HG03039 (cell line): ENCODE measurements around the gene DCTN1.

Experiments used
- ATAC-seq: cut with Tn5 transposase; IDR thresholded peaks from one replicate; pipeline ENCODE4 v1.9.1; 2021; ENCODE audit warnings: mild to moderate bottlenecking, moderate library complexity; ENCODE audit not compliant: unreplicated experiment

Gene DCTN1

GRCh38 chr2:74414441-74414840 is 34.3 kb upstream of the DCTN1 start:
- no peak for ATAC-seq

DNA sequence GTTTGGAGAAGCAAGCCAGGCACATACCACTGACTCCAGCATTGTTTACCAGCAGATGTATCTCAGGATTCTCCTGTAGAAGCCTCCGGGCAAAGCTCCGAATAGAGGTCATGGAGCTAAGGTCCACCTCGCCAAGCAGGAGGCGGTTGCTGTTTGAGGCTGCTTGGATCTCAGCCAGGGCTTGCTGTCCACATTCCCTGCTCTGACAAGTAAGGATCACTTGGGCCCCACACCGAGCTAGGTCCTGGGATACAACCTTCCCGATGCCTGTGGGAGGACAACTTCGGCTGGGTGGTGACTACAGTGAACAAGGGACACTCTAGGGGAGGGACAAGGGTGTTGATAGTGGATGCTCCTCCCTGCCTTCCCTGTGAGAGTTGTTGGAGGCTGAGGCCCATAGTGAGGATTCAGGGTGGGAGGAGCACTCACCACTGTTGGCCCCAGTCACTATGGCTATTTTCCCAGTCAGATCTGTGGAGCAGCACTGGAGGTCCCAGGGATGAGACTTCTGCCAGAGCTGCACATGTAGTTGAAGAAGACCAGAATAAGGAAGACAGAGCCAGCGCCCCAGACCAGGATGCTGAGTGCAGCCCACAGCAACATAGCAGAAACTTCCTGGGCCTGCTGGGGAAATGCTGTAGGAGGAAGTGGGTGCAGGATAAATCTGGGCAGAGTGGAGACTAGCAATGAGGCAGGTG is 33.0 kb upstream of the DCTN1 start:
- no peak for ATAC-seq

DNA sequence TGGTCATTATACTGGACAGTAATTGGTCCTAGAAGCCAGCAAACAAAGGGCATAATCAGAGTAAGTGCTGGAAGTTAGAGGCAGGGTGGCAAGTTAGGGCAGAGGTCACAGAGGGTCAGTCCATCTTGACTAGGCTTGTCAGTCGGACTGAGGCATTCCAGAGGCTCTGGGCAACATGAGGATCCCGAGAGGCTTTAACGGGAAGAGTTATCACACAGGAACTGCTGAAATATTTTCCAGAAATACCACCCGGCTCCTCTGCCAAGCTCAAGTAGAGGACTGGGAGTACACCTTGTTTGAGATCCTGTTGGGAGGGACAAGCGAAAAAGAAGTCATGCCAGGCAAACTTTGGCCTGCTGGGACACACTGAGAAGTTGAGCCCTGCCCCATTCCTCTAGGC is 27.6 kb upstream of the DCTN1 start:
- no peak for ATAC-seq

DNA sequence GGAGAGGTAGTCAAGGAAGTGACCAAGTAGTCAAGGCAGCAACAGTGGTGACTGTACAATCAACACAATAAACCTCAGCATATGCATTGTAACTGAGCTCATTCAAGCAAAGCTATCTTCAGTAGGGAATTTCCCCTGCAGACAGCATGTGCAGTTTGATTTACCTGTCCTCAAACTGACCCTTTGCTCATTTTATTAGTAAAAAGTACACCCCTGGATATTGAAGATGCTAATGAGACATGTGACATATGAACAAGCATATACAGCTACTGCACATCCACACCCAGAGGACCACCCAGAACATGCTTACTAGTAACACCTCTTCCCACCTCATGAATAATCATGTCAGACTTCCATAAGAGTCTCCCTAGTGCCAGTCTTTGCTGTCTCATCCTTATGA is 25.9 kb upstream of the DCTN1 start:
- no peak for ATAC-seq

DNA sequence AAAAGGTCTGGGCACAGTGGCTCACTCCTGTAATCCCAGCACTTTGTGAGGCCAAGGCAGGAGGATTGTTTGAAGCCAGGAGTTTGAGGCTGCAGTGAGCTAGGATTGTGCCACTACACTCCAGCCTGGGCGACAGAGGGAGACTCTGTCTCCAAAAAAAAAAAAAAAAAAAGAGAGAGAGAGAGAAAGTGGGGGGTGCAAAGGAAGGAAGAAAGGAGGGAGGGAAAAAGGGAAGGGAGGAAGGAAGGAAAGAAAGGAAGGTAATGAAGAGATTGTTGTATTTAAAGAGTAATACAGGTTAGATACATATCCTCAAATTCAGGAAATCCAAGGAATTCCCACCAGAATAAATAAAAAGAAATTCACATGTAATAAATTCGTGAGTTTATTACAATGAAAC is 21.8 kb upstream of the DCTN1 start:
- no peak for ATAC-seq

DNA sequence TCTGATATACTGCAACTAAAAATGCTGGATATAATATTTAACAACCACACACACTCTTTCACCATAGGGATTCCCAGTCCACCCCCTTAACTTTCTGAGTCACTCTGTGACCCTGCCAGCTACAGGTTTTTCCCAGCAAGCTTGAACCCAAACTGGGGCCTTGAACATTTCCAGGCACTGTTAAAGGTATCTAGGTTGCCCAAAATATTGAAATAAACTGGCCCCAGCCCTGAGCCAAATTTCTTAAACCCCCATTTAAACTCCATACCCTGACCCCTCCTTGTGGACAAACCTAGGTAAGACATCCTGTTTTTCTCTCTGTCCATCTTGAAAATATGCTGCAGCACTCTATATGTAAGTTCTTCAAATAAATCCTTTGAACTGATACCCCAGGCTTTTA is 19.7 kb upstream of the DCTN1 start:
- no peak for ATAC-seq

- no peak for ATAC-seq
Measured at GRCh38 chr2:74396149-74396548, 16.0 kb upstream of the DCTN1 start.

GRCh38 chr2:74393525-74393924 is 13.4 kb upstream of the DCTN1 start:
- ATAC-seq: no peak

- ATAC-seq: no peak
Measured at GRCh38 chr2:74392449-74392743, 12.3 kb upstream of the DCTN1 start.

DNA sequence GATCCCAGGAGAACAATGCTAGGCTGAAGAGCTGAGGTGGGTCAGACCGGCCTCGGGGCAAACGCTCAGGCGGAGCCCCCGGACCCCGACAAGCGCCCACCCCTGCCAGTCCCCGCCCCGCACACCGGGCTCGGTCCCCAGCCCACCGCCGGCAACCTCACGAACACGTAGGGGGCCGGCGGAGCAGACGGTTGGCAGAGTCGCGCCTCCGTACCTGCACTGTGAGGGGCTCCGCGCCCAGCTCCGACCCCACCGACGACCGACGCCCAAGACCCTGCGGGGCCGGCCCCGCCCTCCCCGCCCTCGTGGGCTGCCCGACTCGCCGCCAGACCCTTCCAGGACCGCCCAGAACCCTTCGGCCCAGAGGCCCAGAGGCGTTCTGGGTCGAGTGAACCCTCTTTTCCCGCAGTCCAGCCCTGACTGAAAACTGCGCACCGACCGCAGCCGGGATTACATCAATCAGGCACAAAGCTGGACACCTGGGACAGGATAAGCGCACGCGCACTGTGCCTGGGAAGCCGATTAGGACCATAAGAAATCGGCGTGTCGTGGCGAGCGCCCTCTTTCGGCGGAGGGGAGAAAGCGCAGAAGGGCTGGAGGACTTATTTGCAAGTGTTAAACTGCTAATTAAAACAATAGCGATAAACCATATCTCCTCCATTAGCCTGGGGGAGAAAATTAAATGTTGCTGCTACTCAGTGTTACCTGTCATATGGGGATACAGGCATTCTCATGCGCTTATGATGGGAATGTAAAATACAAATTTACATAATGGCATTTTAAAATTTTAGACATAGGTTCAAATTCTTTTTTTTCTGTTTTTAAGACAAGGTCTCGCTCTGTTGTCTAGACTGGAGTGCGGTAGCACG is 11.7 kb upstream of the DCTN1 start:
- ATAC-seq: peak; percentile 59

DNA sequence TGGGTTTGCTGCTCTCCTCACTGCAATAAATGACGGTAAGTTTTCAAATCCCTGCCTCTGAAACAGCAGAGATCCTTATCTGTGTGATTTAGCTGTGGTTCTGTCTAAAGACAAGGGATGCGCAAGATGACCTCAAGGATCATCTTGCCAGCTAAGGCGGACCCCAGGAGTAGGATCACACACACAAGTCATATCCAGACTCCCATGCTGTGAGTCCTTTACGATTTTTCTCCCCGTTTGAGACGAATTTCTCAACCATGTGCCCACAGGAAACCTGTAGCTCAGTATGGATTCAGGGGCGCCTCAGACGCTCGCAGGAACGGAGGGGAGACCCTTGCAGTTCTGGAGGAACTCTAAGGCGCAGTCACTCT is 11.1 kb upstream of the DCTN1 start:
- ATAC-seq: peak; percentile 16

DNA sequence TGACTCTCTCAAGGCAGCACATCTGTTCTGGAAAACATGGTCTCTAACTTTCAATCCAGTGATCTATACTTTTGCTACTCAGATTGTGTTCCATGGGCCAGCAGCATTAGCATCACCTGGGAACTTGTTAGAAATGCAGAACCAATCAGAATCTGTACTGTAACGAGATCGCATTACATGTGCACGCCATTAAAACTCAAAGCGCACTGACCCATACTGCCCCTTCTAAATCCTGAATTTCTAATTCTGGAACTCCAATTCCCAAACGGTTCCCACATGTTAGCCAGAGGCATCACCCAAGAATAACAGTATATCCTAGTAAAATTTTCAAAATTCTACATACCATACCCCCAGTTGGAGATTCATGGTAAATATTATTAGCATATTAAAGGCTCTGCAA is 10.5 kb upstream of the DCTN1 start:
- ATAC-seq: no peak

DNA sequence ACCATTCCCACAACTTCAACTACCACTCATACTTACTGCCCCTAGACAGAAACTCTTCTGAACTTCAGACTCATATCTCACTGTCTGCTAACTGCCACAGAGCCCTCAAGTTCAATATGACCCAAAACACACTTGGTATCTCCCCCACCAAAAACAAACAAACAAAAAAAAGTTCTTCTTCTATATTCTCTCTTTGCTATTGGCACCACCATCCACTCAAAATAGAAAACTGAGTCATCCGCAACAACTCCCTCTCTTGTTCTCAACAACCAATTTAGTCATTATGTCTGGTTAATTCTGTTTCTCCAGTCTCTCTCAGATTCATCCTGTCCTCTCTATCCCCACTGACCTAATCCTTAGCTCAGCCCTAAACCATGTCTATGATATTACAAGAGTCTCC is 7.2 kb upstream of the DCTN1 start:
- no peak for ATAC-seq

DNA sequence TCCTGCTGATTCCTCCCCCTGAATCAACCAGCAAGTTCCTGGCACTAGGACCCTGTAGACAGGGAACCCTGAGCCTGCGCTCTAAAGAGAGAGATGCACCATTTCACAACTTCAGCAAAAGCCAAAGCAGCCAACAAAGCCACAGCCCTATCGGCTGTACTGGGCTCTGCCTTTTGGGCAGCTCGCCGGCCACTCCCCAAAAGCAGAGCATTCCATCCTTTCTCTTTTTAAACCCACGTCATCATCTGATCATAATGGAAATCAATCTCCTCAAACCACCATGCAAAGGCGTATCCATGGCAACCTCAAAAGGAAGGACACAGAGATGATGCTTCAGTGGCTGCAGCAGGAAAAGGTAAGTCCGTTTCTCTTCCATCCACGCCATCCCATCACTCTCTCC is 5.3 kb upstream of the DCTN1 start:
- no peak for ATAC-seq

DNA sequence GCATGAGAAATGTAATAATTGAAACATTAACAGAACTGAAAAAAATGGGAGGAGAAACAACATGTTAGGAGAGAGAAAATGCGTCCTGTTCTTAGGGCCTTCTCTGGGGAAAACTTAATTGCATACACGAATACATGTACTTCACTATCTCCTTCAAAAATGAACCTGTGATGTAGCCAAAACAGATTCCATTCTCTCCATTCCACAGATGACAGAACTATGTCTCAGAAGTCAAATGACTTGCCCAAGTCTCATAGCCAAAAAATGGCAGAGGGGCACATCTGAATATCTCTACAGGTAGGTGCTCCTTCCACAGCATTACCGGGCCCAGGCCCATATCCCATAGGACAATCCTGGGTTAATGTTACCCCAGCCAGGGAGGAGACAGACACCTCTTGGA is 3.9 kb upstream of the DCTN1 start:
- no peak for ATAC-seq

DNA sequence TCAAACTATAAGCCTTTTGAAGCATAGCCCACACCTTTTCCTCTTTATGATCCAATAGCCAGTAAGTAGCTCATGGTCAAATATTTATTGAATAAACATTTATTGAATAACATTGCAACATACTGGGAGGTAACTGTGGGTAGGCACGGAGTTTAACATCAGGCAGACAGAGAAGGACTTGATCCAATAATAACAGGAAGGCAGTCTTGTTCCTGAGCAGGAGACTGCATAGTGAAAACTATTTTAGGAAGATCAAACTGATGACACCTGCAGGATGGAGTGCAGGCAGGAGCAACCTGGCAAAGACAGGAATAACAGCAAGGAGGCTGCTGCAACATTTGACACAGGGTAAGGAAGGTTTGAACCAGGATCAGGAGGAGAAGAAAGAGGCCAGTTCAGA is 3.1 kb upstream of the DCTN1 start:
- ATAC-seq: no peak

- ATAC-seq: no peak
Measured at GRCh38 chr2:74381751-74382150, 1.6 kb upstream of the DCTN1 start.

GRCh38 chr2:74378007-74378406 is 2.1 kb downstream of the DCTN1 start:
- ATAC-seq: no peak

DNA sequence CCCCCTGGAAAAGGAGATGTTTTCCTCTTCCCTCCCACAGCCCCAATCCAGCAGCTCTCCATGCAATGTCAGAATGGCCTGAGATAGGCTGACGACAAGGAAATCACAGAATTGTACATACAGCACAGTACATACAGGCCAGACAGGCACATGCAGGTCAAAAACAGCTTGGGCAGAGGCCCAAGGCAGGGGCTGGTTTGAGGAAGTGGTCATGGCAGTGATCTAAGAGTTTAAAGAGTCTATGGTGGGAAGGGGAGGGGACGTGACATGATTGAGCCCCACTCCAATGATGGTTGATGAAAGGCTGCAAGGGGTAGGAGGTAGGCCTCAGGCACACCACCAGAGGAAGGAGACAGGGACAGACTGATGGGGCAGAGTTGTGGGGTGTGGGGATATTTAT is 4.3 kb downstream of the DCTN1 start:
- ATAC-seq: no peak

DNA sequence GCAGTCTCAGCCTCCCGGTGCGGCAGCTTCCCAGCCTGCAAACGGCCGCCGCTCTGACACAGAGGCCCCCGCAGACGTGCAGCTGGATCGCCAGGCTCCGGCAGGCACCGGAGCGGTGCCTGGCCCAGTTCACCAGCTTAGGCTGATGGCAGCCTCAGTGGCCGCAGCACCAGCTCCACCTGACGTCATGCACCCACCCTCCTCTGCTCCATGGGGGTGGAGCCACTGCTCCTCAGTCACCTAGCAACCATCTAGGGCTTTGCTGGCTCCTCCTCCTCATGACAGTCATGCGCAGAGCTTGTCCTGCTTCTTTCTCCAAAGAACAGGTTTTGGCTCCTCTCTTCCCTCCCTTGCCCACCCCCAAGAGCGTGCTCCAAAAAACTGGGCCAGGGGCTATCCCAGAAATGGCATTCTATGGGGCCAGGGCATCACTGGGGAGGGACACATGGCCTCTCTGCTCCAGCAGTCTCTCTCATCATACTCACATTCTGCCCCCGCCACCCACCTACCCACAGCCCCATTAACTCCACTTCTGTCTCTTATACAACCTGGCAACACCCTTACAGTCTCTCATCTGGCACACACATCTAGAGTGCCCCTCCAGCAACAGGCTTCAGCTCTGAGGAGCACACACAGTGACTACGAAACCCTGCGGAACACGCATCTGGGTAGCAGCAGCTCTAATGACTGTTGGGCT is 5.5 kb downstream of the DCTN1 start:
- no peak for ATAC-seq

DNA sequence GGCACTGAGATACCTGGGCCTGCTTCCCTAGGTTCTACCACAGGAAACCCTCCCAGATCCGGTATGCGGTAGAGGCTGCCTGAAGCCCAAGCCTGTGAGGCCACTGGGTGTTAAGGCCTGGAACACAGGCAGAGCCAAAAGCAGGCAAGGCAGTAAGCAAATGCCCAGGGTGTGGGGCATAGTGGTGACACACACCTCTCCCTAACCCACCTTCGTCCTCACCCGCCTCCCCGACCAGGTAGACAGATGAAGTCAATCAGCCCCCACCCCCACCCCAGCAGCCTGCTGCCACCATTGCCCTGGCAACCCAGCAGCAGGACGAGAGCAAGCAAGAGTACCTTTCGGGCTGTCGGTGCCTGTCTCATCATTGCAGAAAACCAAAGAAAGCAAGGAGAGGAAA is 6.1 kb downstream of the DCTN1 start:
- ATAC-seq: no peak

- no peak for ATAC-seq
Measured at GRCh38 chr2:74373221-74373676, 6.9 kb downstream of the DCTN1 start.
